ENCODE results near the gene SHOX.

DNA sequence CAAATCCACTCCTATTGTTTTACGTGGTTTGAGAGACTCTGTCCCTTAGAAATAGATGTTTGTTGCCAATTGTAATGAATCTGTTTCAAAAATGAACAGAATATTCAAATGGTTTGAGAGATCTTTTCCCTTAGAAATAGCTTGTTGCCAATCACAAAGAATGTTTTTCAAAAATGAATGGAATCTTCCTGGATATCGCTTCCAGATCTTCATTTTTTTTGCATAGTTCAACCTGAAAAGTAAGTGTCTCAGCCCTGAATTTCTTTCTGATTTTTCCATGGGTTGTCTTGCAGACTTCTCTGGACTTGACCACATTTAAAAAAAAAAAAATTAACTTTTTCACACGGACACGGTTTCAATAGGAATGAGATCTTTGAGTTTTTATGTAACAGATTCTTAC is 22.7 kb downstream of the SHOX start:
- TF ChIP-seq, protein P1, sequence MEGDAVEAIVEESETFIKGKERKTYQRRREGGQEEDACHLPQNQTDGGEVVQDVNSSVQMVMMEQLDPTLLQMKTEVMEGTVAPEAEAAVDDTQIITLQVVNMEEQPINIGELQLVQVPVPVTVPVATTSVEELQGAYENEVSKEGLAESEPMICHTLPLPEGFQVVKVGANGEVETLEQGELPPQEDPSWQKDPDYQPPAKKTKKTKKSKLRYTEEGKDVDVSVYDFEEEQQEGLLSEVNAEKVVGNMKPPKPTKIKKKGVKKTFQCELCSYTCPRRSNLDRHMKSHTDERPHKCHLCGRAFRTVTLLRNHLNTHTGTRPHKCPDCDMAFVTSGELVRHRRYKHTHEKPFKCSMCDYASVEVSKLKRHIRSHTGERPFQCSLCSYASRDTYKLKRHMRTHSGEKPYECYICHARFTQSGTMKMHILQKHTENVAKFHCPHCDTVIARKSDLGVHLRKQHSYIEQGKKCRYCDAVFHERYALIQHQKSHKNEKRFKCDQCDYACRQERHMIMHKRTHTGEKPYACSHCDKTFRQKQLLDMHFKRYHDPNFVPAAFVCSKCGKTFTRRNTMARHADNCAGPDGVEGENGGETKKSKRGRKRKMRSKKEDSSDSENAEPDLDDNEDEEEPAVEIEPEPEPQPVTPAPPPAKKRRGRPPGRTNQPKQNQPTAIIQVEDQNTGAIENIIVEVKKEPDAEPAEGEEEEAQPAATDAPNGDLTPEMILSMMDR (IDR thresholded peaks at IDR 0.05; ENCODE audit: low read depth, low read length, poor library complexity, severe bottlenecking): no peak
- TF ChIP-seq EZH2phosphoT487 (IDR thresholded peaks at IDR 0.05; ENCODE audit: borderline replicate concordance, low read length): no peak

Data from DOHH2 (cell line).